Cardiac septum (tissue), 1 donor: Measurements from ENCODE around the gene KLF17. TPM values are rescaled to one million over a fixed set of nuclear protein-coding genes. Genes with fewer than 3 reads are reported as not detected.
"Not testable (repeated sequence)": the region's sequence is repeated elsewhere in the genome, so short reads cannot be mapped to it uniquely, and the experiment has no call there.

Experiments used
- DNase-seq: peaks from one replicate; pipeline ENCODE4 v3.0.0-alpha.2; 2020; ENCODE audit warnings: low spot score
- intact Hi-C: fragments of 100-400 bp; cut with DNase I; formaldehyde crosslinking; loops from one replicate; pipeline ENCODE4 v1.14.0; 2022
- total RNA-seq: library from RNA; stranded (reverse); fragmentation: NEBNext Ultra II Directional; extraction: Animal tissue kit (Norgen Biotek cat#: 25700); gene quantifications from one replicate; pipeline ENCODE4 v1.2.1, GENCODE V29; 2021
- donor health status: DM: no; HTN: no; CAD: no.

KLF17 gene
- total RNA-seq, 1 donor from 2014 or later = not detected

DNA sequence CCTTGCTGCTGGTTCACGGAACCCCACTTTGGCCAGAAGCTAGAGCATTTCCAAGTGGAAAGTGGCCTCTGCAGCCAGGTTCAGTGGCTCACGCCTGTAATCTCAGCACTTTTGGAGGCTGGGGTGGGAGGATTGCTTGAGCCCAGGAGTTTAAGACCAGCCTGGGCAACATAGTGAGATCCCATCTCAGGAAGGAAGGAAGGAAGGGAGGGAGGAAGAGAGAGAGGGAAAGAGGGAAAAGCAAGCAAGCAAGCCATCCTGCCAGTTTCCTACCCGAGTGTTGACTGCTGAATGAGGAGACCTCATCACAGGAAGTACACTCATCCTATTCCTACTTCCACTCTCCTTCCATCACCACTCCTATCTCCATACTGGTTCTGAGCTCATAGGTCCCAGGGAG is 12.8 kb upstream of the KLF17 start:
- DNase-seq = no peak
- intact Hi-C loops = no loop called here

DNA sequence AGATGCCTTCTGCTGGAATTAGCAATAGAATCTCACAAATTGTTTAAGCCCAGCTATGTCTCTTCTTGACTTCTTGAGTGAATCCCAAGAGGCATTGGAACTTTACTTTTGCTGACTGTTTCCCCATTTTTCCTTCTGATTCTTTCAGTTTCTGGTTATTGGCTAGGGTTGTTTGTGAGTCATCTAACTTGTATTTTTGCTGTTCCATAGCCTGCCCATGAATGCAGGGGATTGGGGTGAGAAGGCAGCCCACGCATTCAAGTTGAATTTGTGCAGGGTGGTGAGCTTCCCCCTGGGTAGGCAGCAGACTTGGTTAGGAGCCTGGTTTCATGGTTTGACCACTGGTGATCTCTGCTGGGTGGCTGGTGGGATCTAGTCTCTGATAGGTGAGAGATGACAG is 10.4 kb upstream of the KLF17 start:
- DNase-seq = peak; percentile 38
- intact Hi-C loops = no loop called here

- no peak for DNase-seq
- intact Hi-C loops = no loop called here
Observed at GRCh38 chr1:44108971-44109370, 9.7 kb upstream of the KLF17 start.

DNA sequence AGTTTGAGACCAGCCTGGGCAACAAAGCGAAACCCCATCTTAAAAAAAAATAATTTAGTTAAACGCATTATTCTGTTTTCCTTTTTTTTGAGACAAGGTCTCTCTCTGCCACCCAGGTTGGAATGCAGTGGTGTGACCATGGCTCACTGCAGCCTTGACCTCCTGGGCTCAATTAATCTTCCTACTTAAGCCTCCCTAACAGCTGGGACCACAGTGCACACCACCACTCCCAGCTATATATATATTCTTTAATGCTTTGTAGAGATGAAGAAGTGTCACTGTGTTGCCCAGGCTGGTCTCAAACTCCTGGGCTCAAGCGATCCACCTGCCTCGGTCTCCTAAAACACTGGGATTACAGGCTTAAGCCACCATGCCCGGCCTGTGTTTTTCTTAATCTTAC is 7.7 kb upstream of the KLF17 start:
- DNase-seq = no peak
- intact Hi-C loops = no loop called here

GRCh38 chr1:44111861-44112260 is 6.8 kb upstream of the KLF17 start:
- intact Hi-C loops = no loop called here

DNA sequence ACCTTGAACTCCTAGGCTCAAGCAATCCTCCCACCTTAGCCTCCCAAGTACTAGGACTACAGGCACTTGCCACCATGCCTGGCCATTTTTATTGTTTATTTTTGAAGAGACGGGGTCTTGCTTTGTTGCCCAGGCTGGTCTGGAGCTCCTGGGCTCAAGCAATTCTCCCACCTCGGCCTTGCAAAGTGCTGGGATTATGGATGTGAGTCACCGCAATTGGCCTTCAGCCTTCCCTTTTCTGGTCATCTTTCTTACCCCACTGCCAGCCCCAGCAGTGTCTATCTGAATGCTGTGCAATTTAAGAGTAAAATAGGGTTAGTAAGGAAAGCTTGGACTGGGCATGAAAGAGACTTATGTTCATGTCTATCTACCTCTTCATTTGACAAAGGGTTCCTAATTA is 6.1 kb upstream of the KLF17 start:
- intact Hi-C loops = no loop called here
- DNase-seq = peak; percentile 20

More at GRCh38 chr1:44111861-44112260, 6.8 kb upstream of the KLF17 start:
- no peak for DNase-seq

- intact Hi-C loops = no loop called here
- peak; percentile 15 for DNase-seq
Observed at GRCh38 chr1:44113095-44113609, 5.5 kb upstream of the KLF17 start.

DNA sequence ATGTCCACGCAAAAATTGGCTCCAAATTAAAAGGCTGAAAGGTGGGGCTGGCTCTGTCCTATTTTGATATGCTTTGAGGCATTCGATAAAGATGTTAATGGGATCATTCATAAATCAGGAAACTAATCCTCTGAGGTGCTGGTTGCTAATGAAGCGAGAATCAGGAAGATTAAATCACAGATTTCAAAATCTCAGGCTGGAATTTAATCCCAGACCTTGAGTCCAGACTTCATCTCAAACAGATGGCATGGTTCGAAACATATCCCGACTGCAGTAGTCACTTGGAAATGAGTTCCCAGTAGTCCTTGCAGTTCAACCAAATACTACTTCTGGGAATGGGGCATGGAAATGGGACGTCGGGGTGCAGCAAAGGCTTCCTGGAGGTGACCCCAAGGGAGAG is 4.5 kb upstream of the KLF17 start:
- intact Hi-C loops = no loop called here

GRCh38 chr1:44117272-44117671 is 1.3 kb upstream of the KLF17 start:
- DNase-seq, intact Hi-C loops: not testable (repeated sequence)

More for the DNA sequence above, 4.5 kb upstream of the KLF17 start:
- no peak for DNase-seq

GRCh38 chr1:44119525-44119924 is 904 bp downstream of the KLF17 start:
- intact Hi-C loops = no loop called here
- no peak for DNase-seq

- intact Hi-C loops = no loop called here
- DNase-seq = no peak
Observed at GRCh38 chr1:44120398-44120949, 1.9 kb downstream of the KLF17 start.

DNA sequence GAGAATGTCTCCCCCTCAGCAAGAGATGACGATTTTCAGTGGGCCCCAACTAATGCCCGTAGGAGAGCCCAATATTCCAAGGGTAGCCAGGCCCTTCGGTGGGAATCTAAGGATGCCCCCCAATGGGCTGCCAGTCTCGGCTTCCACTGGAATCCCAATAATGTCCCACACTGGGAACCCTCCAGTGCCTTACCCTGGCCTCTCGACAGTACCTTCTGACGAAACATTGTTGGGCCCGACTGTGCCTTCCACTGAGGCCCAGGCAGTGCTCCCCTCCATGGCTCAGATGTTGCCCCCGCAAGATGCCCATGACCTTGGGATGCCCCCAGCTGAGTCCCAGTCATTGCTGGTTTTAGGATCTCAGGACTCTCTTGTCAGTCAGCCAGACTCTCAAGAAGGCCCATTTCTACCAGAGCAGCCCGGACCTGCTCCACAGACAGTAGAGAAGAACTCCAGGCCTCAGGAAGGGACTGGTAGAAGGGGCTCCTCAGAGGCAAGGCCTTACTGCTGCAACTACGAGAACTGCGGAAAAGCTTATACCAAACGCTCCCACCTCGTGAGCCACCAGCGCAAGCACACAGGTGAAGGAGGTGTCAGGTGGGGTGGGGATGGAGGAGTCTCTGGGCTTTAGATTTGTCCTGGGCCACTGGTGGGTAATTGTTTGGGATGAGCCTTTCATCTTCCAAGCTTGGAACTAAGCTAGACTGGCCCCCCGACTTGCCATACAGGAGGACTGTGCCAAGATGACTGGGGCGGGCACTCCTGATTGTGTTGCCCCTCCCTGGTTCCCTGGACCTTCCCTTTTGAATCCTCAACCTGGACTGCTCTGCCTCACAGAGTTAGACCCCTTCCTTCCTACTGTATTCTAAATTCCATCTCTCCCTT is 11.2 kb downstream of the KLF17 start:
- intact Hi-C loops = no loop called here
- no peak for DNase-seq

DNA sequence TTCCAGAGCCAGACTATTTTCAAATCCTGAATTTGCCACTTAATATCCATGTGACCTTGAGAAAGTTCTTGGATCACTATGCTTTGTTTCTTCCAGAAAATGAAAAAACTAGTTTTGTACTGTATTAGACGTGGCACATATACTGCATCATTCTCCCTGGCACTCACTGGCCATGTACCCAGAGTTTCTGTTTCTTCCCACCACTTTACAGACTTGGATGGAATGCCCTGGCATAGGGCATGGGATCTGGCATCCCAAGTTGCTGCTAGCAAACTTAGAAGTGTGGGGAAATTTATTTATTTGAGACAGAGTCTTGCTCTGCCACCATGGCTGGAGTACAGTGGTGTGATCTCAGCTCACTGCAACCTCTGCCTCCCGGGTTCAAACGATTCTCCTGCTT is 12.8 kb downstream of the KLF17 start:
- intact Hi-C loops = no loop called here
- DNase-seq = no peak

GRCh38 chr1:44134071-44134920 is 15.7 kb downstream of the KLF17 start:
- DNase-seq = no peak
- intact Hi-C loops = no loop called here

GRCh38 chr1:44135886-44136285 is 17.3 kb downstream of the KLF17 start:
- intact Hi-C loops = no loop called here

DNA sequence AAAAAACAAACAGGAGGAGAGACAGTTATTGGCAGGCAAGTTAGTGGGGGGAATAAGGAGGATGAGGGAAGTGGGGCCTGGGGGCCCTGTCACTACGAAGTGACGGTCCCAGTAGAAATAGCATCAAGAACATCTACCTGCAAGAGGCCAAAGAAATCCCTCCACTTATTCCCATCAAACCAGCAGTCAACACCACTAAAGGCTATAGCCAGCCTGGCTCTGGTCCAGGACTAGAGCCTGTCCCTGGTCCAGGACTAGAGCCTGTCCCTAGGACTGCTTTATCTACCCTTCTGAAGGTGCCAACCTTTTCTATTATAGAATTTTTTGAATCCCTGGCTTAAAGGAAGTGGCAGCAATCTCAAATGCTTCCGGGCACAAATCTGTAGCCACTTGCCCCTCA is 19.6 kb downstream of the KLF17 start:
- intact Hi-C loops = no loop called here
- no peak for DNase-seq

More at GRCh38 chr1:44135886-44136285, 17.3 kb downstream of the KLF17 start:
- no peak for DNase-seq

- DNase-seq, intact Hi-C loops: not testable (repeated sequence)
Observed at GRCh38 chr1:44139565-44139964, 20.9 kb downstream of the KLF17 start.

DNA sequence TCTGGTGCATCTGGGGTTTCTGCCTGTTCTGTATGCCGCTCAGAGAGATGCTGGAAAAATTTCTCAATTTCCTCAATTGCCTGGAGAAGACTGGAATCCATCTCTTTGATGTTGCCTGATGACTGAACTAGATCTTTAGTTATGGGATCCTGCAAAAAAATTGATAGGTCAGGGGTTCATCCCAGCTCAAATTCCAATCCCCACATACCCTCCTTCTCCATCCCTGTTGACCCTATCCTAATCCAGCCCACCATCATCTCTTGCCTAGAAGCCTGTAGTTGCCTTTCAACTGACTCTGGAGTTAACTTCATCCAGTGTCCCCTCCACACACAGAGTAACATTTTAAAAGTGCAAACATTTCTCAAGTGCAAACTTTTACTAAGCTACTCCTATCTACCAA is 22.9 kb downstream of the KLF17 start, which contains the start of gene KLF18:
KLF18 (minus strand) TSS at position 101 of the 400 bp plus-strand sequence; CDS start at position 101, 0 bp downstream.
- intact Hi-C loops = no loop called here

GRCh38 chr1:44144962-44145756 is 26.5 kb downstream of the KLF17 start:
- intact Hi-C loops = no loop called here
- no peak for DNase-seq

More for the DNA sequence above, 22.9 kb downstream of the KLF17 start, which contains the start of gene KLF18:
- DNase-seq = no peak
